HG03039 (cell line): ENCODE data around the gene SDE2.
A peak's percentile ranks its signal among the peaks of the same experiment; 100 is the strongest.
"Not testable (repeated sequence)": the region's sequence is repeated elsewhere in the genome, so short reads cannot be mapped to it uniquely, and the experiment has no call there.

Experiments
- ATAC-seq: cut with Tn5 transposase; IDR thresholded peaks from one replicate; pipeline ENCODE4 v1.9.1; 2021; ENCODE audit warnings: mild to moderate bottlenecking, moderate library complexity; ENCODE audit not compliant: unreplicated experiment

The SDE2 gene

DNA sequence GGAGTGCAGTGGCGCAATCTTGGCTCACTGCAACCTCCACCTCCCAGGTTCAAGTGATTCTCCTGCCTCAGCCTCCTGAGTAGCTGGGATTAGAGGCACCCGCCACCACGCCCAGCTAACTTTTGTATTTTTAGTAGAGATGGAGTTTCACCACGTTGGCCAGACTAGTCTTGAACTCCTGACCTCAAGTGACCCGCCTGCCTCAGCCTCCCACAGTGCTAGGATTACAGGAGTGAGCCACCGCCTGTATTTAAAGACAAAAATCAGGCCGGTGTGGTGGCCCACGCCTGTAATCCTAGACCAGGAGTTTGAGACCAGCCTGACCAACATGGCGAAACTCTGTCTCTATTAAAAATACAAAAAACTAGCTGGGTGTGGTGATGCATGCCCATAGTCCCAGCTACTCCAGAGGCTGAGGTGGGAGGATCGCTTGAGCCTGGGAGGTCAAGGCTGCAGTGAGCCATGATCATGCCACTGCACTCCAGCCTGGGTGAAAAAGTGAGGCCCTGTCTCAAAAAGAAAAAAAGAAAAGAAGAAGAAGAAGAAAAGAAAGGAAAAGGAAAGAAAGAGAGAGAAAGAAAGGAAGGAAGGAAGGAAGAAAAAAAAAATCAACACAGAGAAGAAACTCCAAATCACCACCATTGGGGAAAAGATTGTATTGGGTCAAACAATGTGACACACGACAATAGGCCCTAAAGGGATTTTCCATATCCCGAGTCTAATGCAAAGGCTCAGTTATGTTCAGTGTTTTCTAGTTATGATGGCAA, 8.2 kb upstream of the SDE2 start:
- ATAC-seq: not testable (repeated sequence)

DNA sequence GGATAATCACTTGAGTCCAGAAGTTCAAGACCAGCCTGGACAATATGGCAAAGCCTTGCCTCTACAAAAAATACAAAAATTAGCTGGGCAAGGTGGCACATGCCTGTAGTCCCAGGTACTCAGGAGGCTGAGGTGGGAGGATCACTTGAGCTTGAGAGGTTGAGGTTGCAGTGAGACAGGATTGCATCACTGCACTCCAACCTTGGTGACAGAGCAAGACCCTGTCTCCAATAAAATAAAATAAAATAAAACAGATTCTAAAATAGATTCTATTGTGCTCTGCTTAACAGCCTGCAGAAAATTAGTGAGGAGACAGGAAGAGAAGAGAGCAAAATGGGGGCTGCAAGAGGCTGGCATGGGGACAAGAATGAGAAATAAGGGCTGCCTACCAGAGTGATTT, 7.5 kb upstream of the SDE2 start:
- no peak for ATAC-seq

- no peak for ATAC-seq
Measured at GRCh38 chr1:226004396-226004795, 5.3 kb upstream of the SDE2 start.

GRCh38 chr1:226003502-226004170, 4.5 kb upstream of the SDE2 start:
- ATAC-seq: no peak

GRCh38 chr1:226002667-226003501, 3.7 kb upstream of the SDE2 start:
- no peak for ATAC-seq

DNA sequence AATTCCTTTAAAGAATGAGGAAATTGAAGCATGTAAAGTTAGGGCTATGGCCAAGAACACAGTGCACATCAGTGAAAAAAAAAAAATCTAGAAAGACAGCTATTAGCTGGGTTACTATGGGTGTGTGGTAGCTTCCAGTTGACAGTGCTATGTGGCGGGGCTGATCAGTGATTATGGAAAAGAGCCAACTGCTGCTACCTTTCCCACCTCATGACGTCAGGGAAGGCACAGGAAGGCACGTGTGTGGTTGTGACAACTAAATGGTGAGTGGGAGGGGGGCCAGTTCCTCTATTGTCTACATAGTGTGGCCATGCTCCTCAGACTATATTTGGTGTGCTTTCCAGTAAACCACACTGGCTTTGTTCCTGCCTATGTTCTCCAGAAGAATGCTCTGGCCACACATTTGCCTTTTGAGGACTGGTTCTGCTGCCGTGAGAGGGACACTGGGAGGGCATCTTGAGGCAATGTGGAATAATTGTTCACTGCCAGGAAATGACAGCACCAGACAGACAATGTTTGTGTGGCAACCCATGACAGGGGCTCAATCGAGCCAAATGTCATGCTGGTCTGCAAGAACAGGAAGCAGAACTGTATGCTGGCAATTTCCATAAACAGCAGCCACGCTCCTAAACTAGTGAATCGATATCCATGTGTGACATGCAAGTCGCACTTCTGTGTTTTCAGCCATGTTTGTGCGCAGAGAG, 3.0 kb upstream of the SDE2 start:
- no peak for ATAC-seq

GRCh38 chr1:226001088-226001487, 1.9 kb upstream of the SDE2 start:
- no peak for ATAC-seq

DNA sequence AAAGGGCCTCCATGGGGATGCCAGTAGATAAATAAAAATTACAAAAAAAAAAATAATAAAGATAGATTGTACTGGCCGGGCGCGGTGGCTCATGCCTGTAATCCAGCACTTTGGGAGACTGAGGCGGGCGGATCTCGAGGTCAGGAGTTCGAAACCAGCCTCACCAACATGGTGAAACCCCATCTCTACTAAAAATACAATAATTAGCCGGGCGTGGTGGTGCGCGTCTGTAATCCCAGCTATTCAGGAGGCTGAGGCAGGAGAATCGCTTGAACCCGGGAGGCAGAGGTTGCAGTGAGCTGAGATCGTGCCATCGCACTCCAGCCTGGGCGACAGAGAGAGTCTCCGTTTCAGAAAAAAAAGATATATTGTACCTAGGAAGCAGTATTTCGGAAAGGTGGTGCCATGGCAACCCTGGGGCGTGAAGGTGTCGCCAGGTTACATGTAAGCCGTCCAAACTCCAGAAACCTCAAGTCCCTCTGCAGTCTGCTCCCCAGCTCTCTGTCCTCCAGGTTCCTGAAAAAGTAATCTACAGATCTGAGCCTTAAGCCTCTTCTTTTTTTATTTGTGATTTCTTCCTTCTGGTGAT, 1.4 kb upstream of the SDE2 start:
- not testable (repeated sequence) for ATAC-seq

DNA sequence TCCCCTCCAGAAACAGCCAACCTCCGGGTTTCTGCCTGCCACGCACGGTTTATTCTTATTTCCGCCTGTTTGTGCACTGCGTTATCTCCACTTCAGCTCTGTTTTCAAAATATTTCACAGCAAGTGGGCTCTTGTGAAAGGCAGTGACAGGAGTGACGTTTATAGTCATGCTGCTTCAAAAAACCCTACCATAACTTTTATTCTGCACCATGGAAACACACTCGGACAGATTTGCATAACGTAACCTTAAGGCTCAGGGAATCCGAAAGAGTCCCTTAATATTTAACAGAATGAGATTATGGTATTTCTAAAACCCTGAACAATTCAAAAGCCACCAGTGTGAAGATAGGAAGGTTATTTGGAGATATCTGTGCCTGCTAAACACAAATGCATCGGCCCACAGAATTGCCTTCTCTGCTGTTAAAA, 782 bp upstream of the SDE2 start:
- ATAC-seq: peak; percentile 7

DNA sequence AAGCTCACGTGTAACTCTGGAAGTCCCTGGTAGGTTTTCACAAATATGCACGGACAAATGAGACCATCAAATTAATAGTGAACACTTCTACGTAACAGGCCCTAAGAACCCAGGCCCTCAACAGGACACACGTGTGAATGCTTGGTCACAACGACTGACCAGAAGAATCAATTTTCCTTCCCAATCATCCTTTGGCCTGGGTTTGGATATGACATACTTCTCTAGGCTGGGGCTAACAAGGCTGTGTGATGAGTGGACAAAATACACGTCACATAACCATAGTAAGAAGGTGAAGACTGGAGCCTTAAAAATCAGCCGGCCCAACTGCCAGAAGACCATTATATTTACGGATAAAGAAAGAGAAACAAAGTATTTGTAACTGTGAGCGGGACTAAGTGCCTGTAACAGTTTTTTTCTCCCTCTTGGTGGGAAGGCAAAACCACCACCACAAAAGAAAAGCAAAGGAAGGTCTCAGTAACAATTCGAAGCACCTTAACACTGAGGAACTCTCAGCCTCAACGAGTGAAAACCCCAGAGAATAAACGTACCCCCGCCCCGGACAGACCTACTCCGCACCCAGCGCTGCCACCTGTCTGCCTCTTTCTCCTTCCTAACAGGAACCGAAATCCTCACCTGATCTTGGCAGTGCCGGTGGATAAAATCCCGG, 450 bp downstream of the SDE2 start:
- ATAC-seq: no peak

GRCh38 chr1:225996946-225997545, 2.1 kb downstream of the SDE2 start:
- no peak for ATAC-seq

- no peak for ATAC-seq
Measured at GRCh38 chr1:225995919-225996864, 3.0 kb downstream of the SDE2 start.

DNA sequence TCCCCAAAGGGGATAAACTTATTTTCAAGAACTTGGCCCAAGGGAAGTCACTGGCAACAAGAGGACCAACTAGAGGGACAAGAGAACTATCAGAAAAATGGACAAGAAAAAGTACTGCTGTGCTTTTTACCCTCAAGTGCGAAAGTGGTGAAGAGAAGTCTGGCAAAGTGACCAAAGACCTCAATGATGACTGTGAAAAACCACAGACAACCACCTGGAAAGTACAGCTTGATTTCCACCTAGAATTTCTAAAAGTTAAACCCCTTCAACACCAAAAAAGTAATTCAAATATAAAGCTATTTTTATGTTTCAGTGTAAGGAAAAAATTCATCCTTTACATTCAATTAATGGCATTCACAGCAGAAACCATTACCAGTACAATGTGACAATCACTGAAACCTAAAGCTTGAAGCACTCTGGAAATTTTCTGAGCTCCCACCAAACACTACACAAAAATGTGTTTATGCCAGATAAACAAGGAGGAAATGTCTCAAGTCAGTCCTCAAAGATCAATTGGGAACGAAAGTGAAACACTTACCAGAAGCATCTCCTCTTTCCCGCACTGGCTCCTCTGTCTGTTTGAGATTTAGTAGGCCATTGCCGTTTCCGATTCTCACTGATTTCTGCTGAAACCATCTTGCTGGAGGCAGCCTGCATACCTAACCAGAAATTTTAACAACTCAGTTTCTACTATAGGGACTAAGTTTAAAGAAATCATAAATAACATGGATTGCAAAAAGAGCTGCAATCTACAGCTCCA, 8.3 kb downstream of the SDE2 start:
- ATAC-seq: no peak

GRCh38 chr1:225987491-225988316, 11.4 kb downstream of the SDE2 start:
- ATAC-seq: no peak

DNA sequence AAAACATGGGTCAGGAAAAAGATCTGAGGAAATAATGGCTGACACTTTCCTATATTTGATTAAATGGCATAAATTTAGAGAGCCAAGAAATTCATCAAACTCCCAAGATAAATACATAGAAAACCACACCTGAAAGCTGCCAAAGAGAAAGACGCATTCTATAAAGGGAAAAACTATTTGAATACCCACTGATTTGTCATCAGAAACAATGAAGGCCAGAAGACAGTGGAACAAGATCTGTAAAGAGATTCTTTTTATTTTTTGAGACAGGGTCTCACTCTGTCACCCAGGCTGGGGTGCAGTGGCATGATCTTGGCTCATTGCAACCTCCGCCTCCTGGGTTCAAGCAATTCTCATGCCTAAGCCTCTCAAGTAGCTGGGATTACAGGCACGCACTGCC, 17.4 kb downstream of the SDE2 start:
- ATAC-seq: no peak

DNA sequence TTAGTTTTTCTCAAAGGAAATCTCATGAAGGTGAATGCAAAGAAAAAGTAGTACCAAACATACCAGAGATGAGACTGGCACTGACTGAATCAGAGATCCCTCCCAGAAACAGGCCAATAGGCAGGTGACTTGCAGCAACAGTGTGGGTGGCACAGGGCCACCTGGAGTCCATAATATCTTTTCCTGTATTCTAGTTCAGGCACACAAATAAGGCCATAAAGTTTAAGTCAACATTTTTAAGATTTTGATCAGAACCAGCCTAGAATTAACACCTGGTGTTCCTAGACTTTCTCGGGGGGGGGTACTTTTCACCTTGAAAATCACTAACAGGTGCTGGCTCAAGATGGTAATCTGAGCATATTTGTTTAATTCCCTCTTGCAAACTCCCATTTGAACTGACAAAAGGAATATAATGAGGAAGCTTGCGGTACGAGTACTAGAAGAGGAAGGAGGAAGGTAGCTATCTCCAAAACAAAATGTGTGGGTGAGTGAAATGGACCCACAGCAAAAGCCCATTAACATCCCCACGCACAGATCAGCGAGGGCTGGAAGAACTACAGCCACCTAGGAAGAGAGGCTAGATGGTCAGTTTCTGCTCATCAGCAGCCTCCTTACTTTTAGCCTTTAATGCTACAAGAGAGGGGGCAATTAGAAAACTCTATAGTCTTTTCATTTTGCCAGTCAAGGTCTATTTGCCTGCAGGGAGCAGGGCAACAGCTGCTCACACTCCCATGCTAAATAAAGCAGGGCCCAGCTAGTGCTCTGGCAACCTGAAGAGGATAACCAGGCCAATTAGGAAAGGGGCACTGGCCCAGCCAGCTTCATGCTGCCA, 18.9 kb downstream of the SDE2 start:
- no peak for ATAC-seq
